GM19468 (cell line): ENCODE measurements around the gene P3H1.
"Not testable (repeated sequence)": the region's sequence is repeated elsewhere in the genome, so short reads cannot be mapped to it uniquely, and the experiment has no call there.

Experiments used
- ATAC-seq: cut with Tn5 transposase; IDR thresholded peaks from one replicate; pipeline ENCODE4 v1.9.1; 2021; ENCODE audit warnings: mild to moderate bottlenecking, moderate library complexity, moderate number of reproducible peaks; ENCODE audit not compliant: unreplicated experiment; ENCODE audit errors: extremely low read depth

P3H1 gene

GRCh38 chr1:42774928-42775526 lies 8.2 kb upstream of the P3H1 start:
- ATAC-seq, result no peak

- no peak for ATAC-seq
Measured at GRCh38 chr1:42773420-42773819, 6.6 kb upstream of the P3H1 start.

- no peak for ATAC-seq
Measured at GRCh38 chr1:42769811-42770210, 3.0 kb upstream of the P3H1 start.

GRCh38 chr1:42768172-42768571 lies 1.3 kb upstream of the P3H1 start:
- no peak for ATAC-seq

GRCh38 chr1:42767510-42768000 lies 727 bp upstream of the P3H1 start:
- ATAC-seq, result peak; percentile 1

GRCh38 chr1:42765832-42766740 lies 742 bp downstream of the P3H1 start:
- peak; percentile 3 for ATAC-seq

- no peak for ATAC-seq
Measured at GRCh38 chr1:42765269-42765668, 1.6 kb downstream of the P3H1 start.

- ATAC-seq, result no peak
Measured at GRCh38 chr1:42762269-42762668, 4.6 kb downstream of the P3H1 start.

- no peak for ATAC-seq
Measured at GRCh38 chr1:42761567-42761966, 5.3 kb downstream of the P3H1 start.

- no peak for ATAC-seq
Measured at GRCh38 chr1:42759114-42759513, 7.7 kb downstream of the P3H1 start.

- ATAC-seq, result no peak
Measured at GRCh38 chr1:42758641-42759040, 8.2 kb downstream of the P3H1 start.

- ATAC-seq, result no peak
Measured at GRCh38 chr1:42757892-42758275, 8.9 kb downstream of the P3H1 start.

GRCh38 chr1:42756956-42757891 lies 9.6 kb downstream of the P3H1 start:
- no peak for ATAC-seq

GRCh38 chr1:42753070-42753469 lies 13.8 kb downstream of the P3H1 start:
- ATAC-seq, result no peak

- no peak for ATAC-seq
Measured at GRCh38 chr1:42752284-42752683, 14.5 kb downstream of the P3H1 start.

GRCh38 chr1:42751511-42752070 lies 15.2 kb downstream of the P3H1 start:
- ATAC-seq, result not testable (repeated sequence)

- no peak for ATAC-seq
Measured at GRCh38 chr1:42750041-42750440, 16.8 kb downstream of the P3H1 start.

GRCh38 chr1:42748461-42749410 lies 18.1 kb downstream of the P3H1 start:
- ATAC-seq, result no peak

- ATAC-seq, result no peak
Measured at GRCh38 chr1:42748021-42748420, 18.8 kb downstream of the P3H1 start.
